Fibroblast of pulmonary artery (primary cell): ENCODE results near the gene AJUBA.

ENCODE experiments used
- DNase-seq: peaks from one replicate; pipeline ENCODE4 v3.0.0-alpha.2; 2010; ENCODE audit warnings: low read depth
- H3K4me3 ChIP-seq: replicated peaks from 2 replicates; pipeline ENCODE4 v1.5.1; 2011; ENCODE audit warnings: low read depth, mild to moderate bottlenecking, control low read depth, low read length, moderate library complexity
- CTCF ChIP-seq: IDR thresholded peaks from 2 replicates; pipeline ENCODE4 v1.5.1; 2011; ENCODE audit warnings: mild to moderate bottlenecking, control low read depth, low read length, inconsistent platforms; ENCODE audit errors: missing control alignments

Gene AJUBA

DNA sequence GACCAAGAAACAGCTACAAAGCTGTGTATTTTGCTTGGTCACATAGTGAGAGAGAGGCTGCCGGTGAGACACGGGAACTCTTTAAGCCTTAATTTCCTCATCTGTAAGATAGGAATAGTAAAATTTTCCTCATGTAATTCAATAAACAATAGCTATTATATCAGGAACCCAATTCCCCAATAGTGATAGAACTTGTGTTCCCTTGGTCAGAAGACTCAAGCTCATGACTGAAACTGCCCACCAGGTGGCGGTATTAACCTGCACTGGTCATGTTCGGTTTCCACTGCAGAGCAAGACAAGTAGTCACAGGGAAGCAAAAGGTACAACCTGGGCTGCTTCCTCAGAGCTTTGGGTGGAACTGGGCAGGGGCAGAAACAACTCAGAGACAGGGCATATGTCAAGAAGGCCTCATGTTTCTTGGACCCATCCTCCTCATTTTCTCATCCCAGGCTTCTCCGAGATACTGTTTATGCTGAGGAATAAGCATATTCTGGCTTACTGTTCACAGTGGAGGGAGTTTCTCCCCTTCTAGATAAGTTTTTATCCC, 4.2 kb upstream of the AJUBA start:
- peak; percentile 93 for DNase-seq
- peak; percentile 93 for TF ChIP-seq CTCF
- H3K4me3 ChIP-seq, result no peak overlapping the region

- TF ChIP-seq CTCF, result no peak
- DNase-seq, result no peak
- H3K4me3 ChIP-seq, result no peak overlapping the region
Observed at GRCh38 chr14:22985894-22986507, 3.6 kb upstream of the AJUBA start.

DNA sequence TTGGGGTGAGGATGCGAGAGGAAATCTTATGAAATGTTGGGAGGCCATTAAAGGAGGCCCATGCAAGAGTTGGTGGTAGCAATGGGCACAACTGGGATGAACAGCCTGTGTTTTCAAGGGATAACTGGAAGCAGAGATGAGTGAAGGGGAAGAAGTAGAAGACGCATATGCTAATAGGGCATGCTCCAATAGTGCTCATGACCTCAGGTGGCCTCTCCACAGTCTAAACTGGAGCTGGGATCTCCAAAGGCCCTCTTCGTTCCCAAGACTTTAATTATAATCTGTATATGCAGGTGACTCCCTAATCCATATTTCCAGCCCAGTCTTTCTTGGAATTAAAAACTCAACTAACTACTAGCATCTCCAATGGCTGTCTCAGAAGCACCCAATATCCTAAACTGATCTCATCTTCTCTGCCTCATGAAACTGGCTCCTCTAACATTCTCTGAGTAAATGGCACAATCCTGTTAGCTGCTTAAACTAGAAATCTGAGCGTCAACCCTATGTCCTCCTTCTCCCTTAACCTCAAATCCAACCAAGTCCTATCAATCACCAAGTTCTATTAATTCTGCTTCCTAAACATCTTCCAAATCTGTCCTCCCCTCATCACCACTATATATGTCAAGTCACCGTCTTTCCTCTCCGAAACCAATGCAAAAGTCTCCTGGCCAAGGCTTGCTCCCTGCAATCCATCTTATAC, 2.8 kb upstream of the AJUBA start:
- TF ChIP-seq CTCF, result no peak
- no peak for DNase-seq
- H3K4me3 ChIP-seq, result no peak overlapping the region

GRCh38 chr14:22981876-22982476, 375 bp downstream of the AJUBA start:
- no peak for TF ChIP-seq CTCF
- peak overlapping the region; percentile 81 for H3K4me3 ChIP-seq
- no peak for DNase-seq

- no peak for DNase-seq
- H3K4me3 ChIP-seq, result peak overlapping the region; percentile 81
- TF ChIP-seq CTCF, result no peak
Observed at GRCh38 chr14:22981090-22981875, 1.1 kb downstream of the AJUBA start.

GRCh38 chr14:22980672-22981089, 1.7 kb downstream of the AJUBA start:
- DNase-seq, result peak; percentile 27
- no peak for TF ChIP-seq CTCF

More at GRCh38 chr14:22980672-22981089, 1.7 kb downstream of the AJUBA start:
- peak overlapping the region; percentile 81 for H3K4me3 ChIP-seq
